HG03135 (cell line): ENCODE results near the gene LRG1.
"Not testable (repeated sequence)": the region's sequence is repeated elsewhere in the genome, so short reads cannot be mapped to it uniquely, and the experiment has no call there.

Source experiments
- ATAC-seq: cut with Tn5 transposase; IDR thresholded peaks from one replicate; pipeline ENCODE4 v1.9.1; 2021; ENCODE audit warnings: mild to moderate bottlenecking, moderate library complexity; ENCODE audit not compliant: unreplicated experiment

The LRG1 gene

DNA sequence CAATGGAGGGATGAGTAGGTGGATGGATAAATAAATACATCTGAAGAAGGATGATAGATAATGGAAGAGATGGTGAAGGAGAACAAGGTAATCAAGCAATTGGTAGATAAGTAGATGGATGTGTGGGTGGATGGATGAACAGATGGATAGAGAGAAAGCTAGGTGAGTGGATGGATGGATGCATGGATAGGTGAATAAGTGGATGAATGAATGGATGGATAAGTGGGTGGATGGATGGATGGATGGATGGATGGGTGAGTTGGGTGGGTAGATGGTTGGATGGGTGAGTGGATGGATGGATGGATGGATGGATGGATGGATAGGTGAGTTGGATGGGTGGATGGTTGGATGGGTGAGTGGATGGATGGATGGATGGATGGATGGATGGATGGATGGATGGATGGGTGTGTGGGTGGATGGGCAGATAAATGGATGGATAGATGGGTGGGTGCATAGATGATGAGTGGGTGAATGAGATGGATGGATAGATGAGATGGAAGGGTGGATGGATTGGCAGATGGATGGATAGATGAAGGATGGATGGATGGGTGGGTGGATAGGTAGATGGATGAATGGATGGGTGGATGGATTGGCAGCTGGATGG lies 13.4 kb upstream of the LRG1 start:
- ATAC-seq = no peak

DNA sequence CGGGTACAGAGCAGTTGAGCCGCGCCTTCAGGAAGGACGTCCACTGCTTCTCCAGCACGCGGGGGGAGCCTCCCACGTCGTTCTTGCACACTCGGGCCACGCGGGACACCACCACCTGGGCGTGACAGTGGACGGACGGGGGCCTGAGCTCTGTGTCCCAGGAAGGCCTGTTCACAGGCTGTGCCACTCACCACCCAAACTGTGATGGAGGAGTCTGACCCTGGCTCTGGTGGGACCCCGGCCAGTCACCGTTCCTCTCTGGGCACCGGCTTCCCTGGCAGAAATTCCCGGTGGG lies 12.6 kb upstream of the LRG1 start:
- ATAC-seq = no peak

DNA sequence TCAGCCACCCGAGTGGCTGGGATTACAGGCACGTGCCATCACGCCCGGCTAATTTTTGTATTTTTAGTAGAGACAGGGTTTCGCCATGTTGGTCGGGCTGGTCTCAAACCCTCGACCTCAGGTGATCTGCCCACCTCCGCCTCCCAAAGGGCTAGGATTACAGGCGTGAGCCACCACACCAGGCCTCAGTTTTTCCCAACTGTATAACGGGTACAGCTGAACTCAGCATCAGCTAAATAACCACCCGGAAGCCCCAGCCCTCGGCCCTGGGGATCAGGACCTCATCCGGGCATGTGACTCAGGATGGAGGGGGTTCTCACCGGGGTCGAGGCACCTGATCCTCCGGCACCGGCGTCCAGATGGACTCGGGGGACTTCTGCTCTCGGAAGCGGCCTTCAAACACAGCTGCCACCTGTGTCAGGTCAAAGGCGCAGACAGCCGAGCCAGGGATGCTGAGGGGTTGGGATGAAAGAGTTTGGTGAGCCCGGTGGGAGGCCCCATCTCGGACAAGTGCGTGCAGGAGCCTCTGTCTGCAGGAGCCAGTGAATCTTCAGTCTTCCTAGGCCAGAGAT lies 10.7 kb upstream of the LRG1 start:
- ATAC-seq = no peak

DNA sequence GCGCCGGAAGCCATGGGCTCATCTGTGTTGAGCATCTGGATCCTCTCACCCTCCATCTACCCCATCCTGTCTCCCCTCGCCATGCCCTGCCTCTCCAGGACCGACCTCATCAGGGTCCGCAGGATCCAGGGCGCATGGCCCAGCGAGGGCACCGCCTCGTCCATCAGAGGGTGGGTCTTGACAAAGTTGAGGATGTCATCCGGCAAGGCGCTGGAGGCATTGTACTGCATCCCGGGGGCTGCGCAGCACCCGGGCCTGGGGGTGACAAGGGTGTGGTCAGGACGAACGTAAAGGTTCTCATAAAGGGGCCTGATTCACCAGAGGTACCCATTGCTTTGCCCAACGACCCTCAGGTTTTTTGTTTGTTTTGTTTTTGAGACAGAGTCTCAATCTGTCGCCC lies 10.2 kb upstream of the LRG1 start:
- ATAC-seq = no peak

DNA sequence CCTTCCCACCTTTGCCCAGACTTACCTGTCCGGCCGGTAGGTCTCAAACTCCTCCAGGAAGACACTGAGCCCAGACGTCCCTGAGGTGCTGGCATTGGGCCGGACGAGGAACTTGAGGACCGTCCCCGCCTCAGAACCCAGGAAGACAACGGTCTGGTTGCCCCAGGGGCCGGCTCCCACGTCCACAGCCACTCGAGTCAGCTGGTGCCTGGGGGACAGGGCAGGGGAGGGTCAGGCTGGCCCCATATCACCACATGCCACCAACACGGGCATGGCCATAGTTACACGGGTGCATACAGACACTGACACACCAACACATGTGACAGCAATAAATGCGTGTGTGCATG lies 8.4 kb upstream of the LRG1 start:
- ATAC-seq = no peak

DNA sequence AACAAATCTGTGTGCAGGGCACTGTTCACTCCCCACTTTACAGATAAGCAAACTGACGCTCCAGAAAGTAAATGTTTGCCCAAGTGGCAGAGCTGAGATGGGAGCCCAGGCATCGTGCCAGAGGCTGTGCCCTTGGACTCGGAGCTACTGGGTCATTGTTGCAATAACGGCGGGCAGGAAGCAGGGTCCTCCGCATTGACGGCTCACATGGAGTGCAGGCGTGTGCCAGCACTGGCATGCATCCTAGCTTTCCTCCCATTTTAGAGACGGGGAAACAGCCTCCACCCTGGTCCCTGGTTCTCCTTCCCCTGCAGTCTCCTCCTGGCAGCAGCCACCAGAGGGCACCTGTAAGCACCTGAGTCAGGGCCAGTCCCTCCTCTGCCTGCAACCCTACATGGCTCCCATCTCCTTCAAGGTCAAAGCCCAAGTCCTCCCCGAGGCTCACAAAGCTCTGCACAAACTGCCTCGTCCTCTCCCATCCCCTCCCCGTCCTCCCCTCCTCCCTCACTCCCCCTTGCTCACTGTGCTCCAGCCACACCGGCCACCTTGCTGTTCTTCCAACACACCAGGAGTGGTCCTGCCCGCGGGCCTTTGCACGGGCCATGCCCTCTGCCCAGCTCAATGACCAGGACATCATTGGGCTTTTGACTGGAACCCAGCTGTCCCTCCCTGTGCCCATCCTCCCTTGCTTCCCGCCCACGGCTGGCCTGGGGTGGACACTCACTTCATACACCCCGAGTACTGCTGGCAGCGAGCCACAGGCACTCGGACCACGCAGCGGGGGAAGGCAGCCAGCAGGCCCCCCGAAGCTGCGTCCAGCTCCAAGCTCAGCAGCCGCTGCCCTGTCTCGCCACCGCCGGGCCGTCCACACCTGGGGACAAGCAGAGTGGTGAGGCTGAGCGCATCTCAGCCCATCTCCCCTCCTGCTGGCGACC lies 7.7 kb upstream of the LRG1 start:
- no peak for ATAC-seq

- ATAC-seq = no peak
These were observed 4.2 kb upstream of the LRG1 start for GRCh38 chr19:4543842-4544647.

GRCh38 chr19:4542896-4543841 lies 3.3 kb upstream of the LRG1 start:
- ATAC-seq = no peak

DNA sequence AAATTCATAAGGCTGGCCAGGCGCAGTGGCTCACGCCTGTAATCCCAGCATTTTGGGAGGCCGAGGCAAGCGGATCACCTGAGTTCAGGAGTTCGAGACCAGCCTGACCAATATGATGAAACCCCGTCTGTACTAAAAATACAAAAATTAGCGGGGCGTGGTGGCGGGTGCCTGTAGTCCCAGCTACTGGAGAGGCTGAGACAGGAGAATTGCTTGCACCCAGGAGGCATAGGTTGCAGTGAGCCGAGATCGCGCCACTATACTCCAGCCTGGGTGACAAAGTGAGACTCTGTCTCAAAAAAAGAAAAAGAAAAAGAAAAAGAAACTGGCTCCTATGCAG lies 1.9 kb upstream of the LRG1 start:
- not testable (repeated sequence) for ATAC-seq

DNA sequence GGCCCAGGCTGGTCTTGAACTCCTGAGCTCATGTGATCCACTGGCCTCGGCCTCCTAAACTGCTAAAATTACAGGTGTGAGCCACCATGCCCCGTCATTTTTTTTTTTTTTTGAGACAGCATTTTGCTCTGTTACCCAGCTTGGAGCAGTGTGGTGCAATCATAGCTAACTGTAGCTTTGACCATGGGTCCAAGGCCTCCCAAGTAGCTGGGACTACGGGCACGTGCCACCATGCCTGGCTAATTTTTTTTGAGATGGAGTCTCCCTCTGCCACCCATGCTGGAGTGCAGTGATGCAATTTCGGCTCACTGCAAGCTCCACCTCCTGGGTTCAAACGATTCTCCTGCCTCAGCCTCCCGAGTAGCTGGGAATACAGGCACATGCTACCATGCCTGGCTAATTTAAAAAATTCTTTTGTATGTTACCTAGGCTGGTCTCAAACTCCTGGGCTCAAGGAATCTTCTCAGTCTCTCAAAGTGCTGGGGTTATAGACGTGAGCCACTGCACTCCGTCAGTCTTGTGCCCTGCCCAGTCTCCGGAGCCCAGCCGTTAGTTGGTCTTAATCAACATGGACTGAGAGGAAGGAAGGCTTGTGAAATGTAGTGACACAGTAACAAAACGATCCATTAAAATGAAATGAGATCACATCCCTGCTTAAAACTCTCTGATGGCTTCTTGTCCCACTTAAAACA lies 1.4 kb upstream of the LRG1 start:
- ATAC-seq = no peak

- ATAC-seq = no peak
These were observed 605 bp downstream of the LRG1 start for GRCh38 chr19:4539169-4539692.

- no peak for ATAC-seq
These were observed 1.3 kb downstream of the LRG1 start for GRCh38 chr19:4538601-4538954.

GRCh38 chr19:4537953-4538600 lies 1.8 kb downstream of the LRG1 start:
- no peak for ATAC-seq

DNA sequence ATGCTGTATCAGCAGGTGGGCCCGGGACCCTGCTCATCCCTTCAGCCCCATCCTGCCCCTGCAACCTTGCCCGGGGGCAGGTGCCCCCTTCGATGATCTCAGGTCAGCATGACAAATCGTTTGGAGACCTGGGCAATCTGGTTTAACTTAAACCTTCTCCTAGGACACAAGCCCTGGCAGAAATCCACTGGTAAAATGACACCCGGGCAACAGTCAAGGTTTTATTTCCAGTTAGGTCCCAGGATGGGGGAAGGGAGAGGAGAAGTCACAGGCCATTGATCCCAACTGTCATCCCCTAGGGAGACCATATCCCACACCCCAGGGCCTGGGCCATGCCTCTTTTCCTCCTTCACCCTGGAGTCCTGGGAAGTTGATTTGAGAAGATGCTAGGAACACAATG lies 3.0 kb downstream of the LRG1 start:
- no peak for ATAC-seq

GRCh38 chr19:4534836-4535658 lies 4.8 kb downstream of the LRG1 start, which contains the start of gene PLIN5:
TSS of gene PLIN5 (minus strand) at chr19:4535224. CDS start at chr19:4534074, 1,150 bp downstream.
- no peak for ATAC-seq

DNA sequence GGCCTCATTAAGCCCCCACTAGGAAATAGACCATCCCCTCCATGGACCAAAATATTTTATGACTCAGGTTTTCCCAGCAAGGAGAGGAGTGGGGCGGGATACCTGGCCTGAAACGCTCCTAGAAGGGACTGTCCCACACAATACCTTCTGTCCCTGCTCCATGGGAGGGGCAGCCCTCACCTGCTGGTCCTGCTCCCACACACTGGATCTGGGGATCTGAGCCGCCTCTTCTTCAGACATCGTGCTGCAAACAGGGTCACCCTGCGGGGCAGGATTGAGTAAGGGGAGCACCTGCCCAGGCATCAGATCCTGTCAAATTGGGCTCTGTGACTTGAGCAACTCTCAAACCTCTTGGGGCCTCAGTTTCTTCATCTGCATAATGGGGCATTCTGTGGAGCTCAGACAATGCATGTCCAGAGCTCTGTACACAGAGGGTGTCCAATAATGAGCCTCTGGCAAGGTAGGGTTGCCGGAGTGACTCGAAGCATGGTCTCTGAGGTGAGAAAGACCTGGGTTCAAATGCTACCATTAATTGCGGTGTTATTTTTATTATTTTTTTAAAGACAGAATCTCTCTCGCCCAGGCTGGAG lies 5.9 kb downstream of the LRG1 start:
- ATAC-seq = no peak

DNA sequence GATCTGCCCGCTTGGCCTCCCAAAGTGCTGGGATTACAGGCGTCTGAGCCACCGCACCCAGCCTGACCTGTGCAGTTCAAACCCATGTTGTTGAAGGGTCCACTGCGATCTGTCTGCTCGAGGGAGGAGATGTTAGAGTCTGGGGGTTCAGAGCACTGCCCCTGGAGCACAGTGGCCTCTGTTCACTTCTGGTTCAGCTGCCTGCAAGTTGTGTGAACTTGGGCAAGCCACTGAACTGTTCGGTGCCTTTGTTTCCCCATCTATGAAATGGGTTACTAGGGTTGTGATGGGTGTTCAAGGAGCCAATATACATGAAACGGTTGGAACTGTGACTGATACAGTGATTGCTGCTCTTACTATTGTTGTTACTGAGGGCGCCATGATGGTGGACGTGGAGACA lies 6.5 kb downstream of the LRG1 start:
- no peak for ATAC-seq

GRCh38 chr19:4531562-4532165 lies 8.2 kb downstream of the LRG1 start:
- no peak for ATAC-seq
